Urothelium cell line (cell line): ENCODE measurements around the gene MEF2B.
A peak's percentile ranks its signal among the peaks of the same experiment; 100 is the strongest.
"Not testable (repeated sequence)": the region's sequence is repeated elsewhere in the genome, so short reads cannot be mapped to it uniquely, and the experiment has no call there.

ENCODE experiments used
- DNase-seq: peaks from one replicate; pipeline ENCODE4 v3.0.0; 2011; ENCODE audit warnings: low spot score, mixed read lengths
- FAIRE-seq: peaks from 2 replicates; lab custom pipeline; 2011; peaks lifted over from hg19 to GRCh38; lab: Jason Lieb, UNC

The MEF2B gene

GRCh38 chr19:19132912-19133311 is 37.2 kb downstream of the MEF2B start:
- FAIRE-seq, result no peak
- DNase-seq, result no peak

GRCh38 chr19:19131989-19132388 is 38.1 kb downstream of the MEF2B start:
- DNase-seq (no peak), FAIRE-seq (no peak)

GRCh38 chr19:19126102-19126501 is 44.0 kb downstream of the MEF2B start:
- FAIRE-seq, result no peak
- DNase-seq, result no peak

GRCh38 chr19:19123386-19123785 is 46.7 kb downstream of the MEF2B start:
- DNase-seq, result no peak
- no peak for FAIRE-seq

GRCh38 chr19:19122902-19123301 is 47.2 kb downstream of the MEF2B start:
- FAIRE-seq, result no peak
- no peak for DNase-seq

- DNase-seq (no peak), FAIRE-seq (no peak)
Observed at GRCh38 chr19:19121371-19121770, 48.7 kb downstream of the MEF2B start.

- DNase-seq (peak; percentile 15), FAIRE-seq (no peak)
Observed at GRCh38 chr19:19120308-19121231, 49.5 kb downstream of the MEF2B start.

GRCh38 chr19:19119325-19120237 is 50.5 kb downstream of the MEF2B start:
- FAIRE-seq (no peak), DNase-seq (no peak)

- FAIRE-seq, result no peak
Observed at GRCh38 chr19:19115954-19116353, 54.1 kb downstream of the MEF2B start.

GRCh38 chr19:19113040-19113626 is 56.9 kb downstream of the MEF2B start:
- FAIRE-seq (no peak), DNase-seq (no peak)

More at GRCh38 chr19:19115954-19116353, 54.1 kb downstream of the MEF2B start:
- DNase-seq, result peak; percentile 29

GRCh38 chr19:19111967-19112580 is 58.0 kb downstream of the MEF2B start:
- FAIRE-seq, result no peak
- DNase-seq, result no peak

- DNase-seq, result no peak
- no peak for FAIRE-seq
Observed at GRCh38 chr19:19111136-19111835, 58.8 kb downstream of the MEF2B start.

GRCh38 chr19:19110410-19111135 is 59.5 kb downstream of the MEF2B start:
- no peak for FAIRE-seq
- DNase-seq, result no peak

GRCh38 chr19:19109601-19110000 is 60.5 kb downstream of the MEF2B start:
- FAIRE-seq, result no peak
- DNase-seq, result no peak

- FAIRE-seq, result no peak
- no peak for DNase-seq
Observed at GRCh38 chr19:19107654-19108053, 62.4 kb downstream of the MEF2B start.

- FAIRE-seq, DNase-seq: not testable (repeated sequence)
Observed at GRCh38 chr19:19106938-19107337, 63.1 kb downstream of the MEF2B start.

GRCh38 chr19:19106056-19106551 is 64.0 kb downstream of the MEF2B start:
- no peak for FAIRE-seq
- DNase-seq, result no peak

GRCh38 chr19:19105365-19106055 is 64.6 kb downstream of the MEF2B start:
- no peak for FAIRE-seq
- no peak for DNase-seq

GRCh38 chr19:19103167-19103566 is 66.9 kb downstream of the MEF2B start:
- FAIRE-seq, result no peak
- no peak for DNase-seq
